ENCODE measurements around the gene PDE9A.
A peak's percentile ranks its signal among the peaks of the same experiment; 100 is the strongest.

PDE9A gene

DNA sequence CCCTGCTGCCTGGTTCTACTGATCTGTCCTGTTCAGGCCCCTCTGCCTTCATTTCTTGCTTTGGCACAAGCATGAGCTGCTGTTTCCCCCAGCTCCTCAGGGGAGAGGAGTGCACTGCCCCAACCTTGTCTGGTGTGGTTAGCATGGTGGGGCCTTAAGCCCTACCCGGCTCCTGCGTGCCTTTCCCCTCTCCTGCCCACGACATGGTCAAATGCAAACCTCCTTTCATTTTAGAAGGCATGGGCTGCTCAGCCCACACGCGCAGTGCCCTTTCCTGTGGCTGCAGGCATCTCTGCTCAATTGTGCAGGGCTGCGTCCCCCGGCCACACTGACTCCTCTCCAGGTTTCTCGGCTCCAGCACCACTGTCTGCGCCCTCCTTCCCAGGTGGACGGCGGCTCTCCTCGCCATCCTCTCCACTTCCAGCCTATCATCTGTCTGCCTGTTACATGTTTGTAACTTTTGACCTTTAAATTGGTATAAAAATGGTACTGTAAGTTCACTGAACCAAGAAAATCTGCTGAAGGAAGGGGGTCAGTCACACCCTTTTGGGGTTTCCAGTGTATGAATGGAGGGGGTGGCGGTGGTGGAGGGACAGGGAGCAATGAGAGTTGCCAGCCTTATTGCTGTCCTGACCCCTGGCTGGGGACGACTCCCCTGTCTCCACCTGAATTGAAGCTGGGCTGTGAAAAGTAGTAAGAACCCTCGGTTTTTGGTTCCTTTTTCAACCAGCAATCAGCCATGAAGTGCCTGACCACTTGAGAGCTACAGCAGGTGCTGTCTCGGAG lies 5.1 kb downstream of the PDE9A start:
- DNase-seq = no peak

DNA sequence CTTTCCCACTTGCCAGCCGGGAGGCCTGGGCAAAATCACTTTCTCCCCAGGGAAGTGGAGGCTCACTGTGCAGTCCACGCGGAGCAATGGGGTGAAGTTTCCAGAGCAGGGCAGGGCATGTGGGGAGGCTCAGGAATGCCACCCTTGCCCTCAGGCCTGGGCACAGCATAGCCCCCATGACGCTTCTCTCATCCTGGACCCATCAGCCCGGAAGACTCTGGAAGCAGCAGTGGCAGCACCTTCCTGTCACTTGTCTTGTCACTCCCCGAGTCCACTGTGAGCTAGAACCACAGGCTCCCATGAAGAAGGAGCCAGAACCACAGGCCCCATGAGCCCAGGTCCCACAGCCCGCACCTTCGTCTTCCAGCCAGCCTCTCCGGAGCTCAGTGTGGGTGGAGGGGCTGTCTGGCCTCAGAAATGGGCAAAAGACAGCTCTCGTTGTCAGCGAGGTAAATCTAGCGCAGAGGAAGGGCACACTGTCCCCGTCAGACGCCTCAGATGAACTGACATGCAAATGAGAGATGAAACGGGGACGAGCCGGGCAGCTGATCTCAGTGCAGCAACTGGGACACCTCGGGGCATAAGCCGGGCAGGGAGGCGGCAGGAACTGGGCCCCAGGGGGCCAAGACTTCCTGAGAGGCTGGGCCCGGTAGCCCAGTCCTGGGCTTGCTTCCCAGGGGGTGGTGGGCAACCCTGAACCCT lies 6.1 kb downstream of the PDE9A start:
- no peak for DNase-seq

DNA sequence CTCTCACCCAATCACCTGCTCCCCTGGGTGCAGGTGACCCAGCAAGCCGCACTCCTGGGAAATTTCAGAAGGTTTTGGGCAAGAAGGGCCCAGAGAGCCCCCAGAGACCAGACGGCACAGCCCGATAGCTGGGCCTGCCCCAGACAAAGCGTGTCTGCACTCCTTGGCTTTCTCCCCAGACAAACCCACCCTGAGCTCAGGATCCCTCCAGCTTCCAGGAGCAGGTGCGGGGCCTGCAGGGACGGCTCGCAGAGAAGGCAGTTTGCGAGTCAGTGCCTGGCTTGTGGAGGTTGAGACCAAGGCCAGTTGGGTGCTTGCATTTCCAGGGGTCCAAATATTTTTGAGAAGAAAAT lies 6.7 kb downstream of the PDE9A start:
- no peak for DNase-seq

DNA sequence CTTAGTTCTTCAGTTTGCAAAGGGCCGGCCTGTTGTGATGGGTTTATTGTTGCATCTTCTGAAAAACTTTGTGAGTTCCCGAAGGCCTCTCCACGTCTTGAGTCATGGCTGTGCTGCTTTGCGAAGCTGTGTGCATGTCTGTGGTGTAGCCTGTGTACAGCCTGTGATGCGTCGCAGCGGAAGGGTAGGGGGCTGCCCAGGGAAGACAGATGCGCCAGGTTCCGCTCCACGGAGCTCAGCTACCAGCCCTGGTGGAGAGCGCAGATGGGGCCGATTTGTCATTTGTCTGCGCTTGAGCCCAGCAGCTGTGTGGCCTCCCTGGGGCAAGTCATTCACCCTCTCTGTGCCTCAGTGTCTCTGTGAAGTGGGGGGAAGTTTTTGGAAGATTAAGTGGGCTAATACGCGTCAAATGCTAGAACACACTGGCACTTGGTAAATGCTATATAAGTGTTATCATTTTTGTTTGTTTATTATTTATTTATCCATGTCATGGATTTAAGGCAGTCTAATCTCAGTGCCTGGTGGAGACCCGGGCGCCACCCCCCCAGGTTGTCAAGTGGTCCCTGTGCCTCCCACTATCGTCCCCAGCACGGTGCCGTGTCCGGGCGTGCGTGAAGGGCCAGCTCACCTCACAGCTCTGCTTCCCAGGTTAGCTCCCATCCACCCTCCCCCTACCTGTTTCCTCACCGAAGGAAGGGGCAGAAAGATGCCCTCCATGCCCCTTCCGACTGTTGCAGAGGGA lies 8.4 kb downstream of the PDE9A start:
- DNase-seq = no peak

DNA sequence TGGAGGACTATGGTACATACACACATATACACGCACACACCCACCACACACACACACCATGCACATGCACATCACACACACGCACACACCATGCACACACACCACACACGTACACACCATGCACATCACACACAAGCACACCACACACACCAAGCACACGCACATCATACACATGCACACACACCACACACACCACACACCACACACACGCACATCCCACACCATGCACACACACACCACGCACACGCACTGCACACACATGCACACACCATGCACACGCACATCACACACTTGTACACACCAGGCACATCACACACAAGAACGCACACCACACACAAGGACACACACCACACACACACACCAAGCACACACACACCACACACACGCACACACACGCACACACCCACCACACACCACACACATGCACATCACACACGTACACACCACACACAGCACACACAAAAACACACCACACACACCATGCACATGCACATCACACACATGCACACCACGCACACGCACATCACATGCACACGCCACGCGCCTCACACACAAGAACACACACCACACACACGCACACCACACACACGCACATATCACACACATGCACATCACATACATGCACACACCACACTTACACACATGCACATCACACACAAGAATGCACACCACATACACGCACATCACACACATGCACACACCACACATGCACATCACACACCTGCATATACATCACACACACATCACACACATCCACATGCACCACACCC lies 9.2 kb downstream of the PDE9A start:
- DNase-seq = no peak

DNA sequence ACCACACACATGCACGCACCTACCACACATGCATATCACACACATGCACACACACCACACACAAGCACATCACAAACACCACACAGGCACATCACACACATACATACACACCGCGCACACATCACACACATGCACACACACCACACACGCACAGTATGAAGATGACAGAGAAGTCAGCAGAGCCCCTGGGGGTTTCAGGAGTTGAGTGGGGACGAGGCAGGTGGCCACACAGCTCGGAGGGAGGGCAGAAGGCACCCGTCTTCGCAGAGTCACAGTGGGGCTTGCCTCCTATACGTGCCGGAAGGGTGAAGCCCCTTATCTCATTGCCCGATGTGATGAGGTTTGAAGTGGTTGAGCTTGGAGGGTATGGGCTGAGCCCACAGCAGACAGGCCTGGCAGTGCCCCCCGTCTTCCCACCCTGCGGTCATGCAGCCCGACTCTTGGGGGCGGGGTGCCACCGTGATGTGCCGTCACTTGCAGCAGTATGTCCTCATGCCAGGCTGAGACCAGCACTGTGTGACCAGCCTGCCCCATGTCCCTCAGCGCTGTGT lies 9.9 kb downstream of the PDE9A start:
- no peak for DNase-seq

DNA sequence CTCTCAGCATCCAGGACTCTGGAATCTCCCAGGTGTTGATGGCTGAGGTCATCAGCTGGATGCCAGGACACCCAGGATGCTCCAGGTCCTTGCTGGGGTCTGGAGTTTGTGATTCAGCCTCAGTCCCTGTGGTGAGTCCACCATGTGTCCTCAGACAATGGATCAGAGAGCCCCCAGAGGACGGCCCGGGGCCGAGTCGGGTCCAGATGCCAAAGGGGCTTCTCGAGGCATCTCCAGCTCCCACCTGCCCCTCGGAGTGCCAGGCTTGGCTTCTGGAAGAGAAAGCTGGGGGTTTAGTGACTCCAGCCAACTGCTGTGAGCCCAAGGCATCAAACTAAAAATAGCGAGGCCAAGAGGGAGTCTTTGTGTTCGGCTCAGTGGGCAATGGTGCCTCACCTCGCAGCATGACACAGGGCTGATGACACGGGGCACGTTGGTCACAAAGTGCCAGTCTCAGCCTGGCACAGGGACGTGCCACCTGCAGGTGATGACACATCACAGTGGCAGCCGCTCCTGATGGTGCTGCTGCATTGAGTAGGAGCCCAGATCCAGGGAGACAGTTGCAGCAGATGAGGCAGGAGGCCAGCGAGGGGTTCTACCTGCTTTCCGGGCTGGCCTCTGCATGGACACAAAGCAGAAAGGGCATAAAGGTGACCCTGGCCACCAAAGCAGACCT lies 10.6 kb downstream of the PDE9A start:
- DNase-seq = no peak

DNA sequence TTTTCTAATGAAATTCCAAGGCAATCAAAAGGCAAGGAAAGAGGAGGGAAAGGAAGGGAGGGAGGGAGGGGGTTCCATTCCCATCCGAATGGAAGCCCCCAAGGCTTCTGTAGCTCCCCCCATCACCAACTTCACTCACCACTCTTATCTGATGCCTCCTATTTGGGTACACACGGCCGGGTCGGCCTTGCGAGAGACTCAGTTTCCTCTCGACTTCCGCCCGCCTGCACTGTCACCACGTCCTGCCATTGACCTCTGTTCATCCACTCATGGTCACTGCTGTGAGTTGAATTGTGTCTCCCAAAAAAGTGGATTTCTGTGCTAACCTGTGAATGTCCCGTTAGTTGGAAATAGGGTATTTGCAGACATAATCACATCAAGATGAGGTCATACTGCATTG lies 11.2 kb downstream of the PDE9A start:
- no peak for DNase-seq

DNA sequence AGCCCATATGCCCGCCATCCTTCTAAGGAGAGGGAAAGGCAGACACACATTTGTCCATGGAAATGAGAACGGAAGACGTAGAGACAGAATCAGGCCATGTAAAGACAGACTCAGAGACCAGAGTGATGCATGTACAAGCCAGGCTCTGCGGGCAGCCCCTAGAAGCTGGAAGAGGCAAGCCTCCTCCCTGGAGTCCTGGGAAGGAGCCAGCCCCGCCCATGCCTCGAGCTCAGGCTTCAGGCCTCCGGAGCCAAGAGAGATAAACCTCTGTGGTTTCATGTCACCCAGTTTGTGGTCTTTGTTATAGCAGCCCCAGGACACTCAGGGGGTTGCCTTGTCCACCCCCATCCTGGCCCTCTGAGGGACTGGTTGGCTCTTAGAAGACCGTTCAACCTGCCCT lies 11.6 kb downstream of the PDE9A start:
- no peak for DNase-seq

DNA sequence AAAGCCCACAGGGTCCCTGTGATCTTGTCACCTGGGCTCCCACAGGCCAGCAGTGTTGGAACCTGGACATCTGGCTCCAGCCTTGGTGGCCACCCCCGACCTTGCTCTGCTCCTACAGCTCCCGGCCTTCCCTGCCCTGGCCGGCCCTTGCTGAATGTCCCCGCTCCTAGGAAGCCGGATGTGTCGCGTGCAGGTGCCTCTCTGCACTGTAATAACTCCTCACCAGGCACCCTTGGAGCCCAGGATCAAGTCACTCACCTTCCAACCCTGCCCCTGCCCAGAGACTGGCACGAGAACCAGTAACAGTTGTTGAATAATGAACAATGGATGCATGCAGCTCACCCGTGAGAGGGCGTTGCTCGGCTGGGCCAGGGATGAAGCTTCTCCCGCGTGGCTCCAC lies 12.1 kb downstream of the PDE9A start:
- DNase-seq = no peak

DNA sequence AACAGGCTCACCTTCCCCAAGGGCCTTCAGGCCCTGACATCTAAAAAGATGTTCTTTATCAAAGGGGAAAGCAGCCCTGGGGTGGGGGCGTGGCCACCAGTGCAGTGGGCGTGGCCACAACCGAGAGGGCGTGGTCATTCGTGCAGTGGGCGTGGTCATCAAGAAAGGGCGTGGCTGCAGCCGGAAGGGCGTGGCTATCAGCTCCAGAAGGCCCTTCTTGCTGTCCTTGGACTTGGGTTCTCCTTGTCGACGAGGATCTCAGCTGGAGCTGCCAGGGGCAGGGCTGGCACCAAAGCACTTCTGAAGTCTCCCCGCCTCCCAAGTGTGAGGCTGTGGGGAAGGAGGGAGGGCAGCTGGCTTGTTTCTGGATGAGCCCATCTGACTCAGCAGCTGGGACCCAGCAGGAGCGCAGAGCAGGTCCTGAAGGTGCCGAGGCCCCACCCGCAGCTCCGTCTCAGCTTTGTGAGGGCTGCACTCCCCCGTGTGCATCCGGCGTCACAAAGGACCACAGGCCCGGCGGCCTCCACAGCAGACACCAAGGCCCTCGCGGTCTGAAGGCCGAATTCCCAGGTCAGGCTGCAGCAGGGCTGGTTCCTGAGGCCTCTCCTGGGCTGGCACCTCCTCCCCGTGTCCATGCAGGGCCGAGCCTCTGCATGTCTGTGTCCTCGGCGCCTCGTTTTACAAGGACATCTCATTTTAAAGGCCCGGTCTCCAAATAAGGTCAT lies 12.8 kb downstream of the PDE9A start:
- DNase-seq = no peak

DNA sequence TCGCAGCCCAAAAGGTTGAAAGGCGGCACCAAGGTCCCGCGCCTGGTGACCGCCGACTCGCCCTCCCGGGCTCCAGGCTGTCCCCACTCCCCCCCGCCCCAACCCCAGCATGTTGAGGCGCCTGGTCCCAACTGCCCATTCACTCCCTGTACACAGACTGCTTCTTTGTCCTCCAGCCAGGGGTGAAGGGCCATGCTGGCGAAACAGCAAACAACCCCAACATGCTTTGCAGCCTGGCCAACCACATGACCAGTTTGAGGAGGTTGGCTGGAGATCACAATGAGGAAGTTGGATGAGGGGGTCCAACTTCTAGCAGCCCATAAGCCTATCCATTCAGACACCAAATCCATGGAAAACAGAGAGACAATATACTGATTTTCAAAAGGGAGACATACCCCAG lies 13.5 kb downstream of the PDE9A start:
- no peak for DNase-seq

DNA sequence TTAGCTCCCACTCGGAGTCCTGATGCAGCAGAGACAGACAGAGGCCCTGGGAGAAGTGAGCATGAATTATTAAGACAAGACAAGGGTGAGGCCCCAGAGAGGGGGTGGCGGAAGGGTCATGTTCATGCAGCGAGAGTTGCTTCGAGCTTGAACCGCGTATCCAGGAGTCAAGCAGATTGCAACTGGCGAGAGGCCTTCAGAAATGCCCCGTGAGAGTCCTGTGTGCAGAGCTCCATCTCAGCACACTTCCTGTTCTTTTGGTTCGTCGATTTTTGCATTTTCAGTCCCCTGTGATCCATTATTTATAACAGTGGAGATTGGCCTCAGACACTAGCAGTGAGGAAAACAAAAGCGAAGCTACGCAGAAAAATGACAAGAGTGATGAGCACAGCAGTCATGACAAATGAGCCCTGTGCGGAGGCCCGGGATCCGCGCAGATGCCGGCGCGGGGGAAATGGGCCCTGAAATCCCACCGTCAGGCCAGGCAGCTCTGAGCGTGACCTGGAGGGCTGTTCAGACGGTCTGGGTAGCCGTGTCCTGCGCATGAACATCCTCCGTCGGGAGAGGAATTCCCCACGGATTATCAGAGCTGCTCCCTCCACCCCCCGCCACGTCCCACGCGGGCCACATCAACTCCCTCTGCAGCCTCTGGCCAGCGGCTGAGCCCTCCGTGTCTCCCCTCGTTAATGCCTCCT lies 15.0 kb downstream of the PDE9A start:
- DNase-seq = no peak

DNA sequence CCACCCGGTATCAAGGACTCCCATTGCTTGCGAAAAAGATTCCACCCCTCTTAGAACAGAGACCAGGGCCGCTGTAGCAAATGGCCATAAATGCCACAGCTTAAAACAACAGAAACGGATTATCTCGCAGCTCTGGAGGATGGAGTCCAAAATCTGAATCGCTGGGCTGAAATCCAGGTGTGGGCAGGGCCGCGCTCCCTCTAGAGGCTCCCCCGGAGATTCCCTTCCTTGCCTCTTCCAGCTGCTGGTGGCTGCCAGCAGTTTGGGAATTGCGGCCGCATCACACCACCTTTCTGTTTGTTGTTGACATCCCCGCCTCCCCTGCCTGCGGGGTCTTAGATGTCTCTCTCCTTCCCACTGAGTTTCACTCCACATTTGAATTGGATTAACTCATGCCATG lies 15.6 kb downstream of the PDE9A start:
- no peak for DNase-seq

DNA sequence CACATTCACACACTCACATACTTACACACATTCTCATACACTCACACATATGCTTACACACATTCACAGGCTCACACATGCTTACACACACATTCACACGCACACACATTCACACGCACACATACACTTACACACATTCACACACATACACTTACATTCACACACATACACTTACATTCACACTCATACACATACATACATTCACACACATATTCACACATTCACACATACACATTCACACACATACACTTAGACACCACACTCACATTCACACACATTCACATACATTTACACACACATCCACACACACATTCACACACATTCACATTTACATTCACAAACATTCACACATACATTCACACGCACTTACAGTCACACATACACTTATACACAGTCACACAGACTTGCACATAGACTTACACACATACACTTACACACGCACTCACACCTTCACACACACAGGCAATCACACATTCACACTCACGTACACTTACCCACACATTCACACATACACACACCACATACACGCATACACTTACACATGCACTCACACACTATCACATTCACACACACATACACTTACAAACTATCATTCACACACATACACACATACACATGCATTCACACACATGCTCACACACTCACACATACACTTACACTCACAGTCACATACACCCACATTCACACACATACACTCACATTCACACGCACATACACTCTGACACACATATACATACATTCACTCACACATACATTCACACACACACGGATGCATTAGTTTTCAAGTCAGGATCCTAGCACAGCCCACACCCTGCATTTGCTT lies 16.8 kb downstream of the PDE9A start:
- no peak for DNase-seq

DNA sequence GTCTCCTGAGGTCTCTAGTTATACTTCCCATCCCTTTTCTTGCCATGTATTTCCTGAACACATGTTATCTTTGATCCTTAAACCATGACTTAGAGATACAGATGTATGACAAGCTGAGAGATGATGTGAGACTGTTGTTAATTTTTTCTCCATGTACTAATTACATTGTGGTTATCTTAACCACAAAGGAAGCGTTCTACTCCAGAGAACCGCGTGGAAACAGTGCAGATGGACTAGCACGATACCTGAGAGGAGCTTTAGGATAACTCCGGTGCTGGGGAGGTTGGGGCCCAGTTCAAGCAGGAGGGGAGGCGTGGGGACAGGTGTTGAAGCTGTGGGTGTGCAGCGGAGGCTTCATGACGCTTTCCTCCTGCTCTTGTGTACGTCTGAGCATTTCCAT lies 17.5 kb downstream of the PDE9A start:
- no peak for DNase-seq

DNA sequence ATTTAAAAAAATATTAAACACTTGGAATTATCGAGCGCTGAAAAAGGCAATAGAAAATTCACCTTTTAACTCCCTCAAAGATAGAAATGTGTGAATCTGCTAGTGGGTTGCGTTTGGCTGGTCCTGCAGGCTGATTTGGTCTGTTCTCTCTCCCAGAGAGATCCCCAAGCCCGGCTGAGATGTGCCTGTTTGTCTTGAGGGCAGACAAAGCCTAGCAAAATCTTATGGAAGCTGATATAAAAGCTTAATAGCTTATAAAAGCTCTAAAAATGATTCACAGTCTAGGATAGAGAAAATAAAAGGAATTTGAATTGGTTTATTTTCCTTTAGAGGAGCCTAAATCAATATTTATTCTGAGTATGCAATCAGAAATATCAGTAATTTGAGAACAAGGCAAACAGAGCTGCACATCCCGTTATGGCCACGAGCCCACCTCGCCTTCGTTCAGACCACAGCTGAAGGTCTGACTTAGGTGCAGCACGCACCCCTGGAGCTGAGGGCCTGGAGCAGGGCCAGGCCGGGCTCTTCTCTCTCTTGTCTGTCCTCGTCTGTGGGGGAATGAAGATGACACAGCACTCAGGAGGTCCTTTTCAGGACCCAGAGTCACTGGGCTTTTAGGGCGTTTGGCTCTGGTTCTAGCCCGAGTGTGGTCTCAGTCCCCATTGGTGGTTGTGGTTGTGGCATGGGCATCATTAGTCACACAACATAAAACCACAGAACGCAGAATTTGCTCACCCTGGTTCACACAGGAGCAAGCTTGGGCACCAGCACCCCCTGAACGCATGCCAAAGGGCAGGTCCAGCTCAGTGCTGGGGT lies 18.6 kb downstream of the PDE9A start:
- DNase-seq = peak; percentile 64

DNA sequence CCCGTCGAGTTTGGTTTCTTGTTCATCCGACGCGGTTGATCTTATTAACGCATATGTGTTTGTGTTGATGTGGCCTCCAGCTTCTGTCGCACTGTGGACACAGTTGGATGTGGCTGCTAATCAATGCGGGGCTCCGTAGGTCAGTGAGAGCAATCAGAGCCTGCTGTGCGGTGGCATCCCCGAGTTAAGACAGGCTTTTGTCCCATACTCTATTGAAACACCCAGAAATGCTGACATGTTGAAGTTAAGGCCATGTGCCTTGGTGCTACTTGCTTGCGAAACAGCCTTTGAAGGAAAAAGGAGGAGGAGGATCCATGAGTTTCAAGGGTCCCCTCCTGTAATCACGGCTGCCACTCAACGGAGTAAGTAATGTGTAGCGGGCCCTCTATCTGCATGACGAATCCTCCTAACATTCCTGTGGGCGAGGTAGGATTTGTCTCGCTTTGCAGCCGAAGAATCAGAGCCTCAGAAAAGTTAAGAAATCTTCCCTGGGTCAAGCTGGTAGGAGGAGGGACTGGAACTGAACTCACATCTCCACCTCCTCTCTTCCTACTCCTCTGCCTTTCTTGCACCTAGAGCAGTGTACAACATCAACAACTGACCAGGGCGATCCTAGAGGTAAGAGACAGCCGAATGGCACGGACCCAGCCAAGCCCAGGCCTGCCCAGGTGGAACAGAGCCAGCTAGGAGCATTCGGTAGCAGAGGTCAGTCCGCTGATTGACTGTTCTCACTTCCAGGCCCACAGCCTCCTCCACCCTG lies 19.5 kb downstream of the PDE9A start:
- DNase-seq = no peak
